DLD1 (cell line): ENCODE data around the gene PSMB7.

Experiments used
- in situ Hi-C: cut with HindIII; loops from 2 replicates; pipeline ENCODE4 v1.10.0; 2017; ENCODE audit warnings: low sequenced_read_pairs

The PSMB7 gene

DNA sequence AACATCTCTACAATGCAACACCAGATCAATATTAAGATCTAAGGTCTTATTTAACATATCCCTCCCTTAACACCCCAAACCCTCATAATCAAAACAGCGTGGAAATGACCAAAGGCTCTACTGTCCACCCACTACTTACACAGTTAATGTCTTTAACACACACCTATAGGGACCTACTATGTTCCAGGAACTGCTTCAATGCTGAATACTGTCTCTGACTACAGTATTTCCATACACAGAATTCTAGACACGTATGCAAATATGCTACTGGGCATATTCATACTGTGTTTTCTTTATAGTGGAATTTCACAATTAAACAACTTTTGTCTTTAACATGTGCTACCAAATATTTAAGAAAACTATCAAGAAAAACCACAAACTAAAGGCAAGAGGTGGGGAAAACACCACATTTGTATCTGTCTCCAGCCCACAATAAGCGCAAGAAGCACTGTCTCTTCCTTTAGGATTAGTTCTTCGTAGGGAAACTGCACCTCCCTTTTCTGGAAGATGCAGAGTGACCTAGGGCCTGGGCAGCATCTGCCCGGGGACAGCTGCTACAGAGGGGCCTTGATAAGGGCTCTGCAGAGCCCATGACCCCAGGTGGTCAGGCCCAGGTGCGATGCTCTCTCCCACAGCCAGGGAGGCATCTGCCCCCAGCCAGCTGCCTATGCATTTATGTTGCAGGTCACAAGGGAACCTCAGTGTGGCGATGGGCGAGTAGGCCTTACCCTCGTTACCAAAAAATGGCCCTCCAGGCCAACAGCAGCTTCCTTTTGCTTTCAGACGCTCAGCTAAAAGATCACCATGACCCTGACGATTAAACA lies 55.2 kb downstream of the PSMB7 start:
- in situ Hi-C loops = no loop called here

DNA sequence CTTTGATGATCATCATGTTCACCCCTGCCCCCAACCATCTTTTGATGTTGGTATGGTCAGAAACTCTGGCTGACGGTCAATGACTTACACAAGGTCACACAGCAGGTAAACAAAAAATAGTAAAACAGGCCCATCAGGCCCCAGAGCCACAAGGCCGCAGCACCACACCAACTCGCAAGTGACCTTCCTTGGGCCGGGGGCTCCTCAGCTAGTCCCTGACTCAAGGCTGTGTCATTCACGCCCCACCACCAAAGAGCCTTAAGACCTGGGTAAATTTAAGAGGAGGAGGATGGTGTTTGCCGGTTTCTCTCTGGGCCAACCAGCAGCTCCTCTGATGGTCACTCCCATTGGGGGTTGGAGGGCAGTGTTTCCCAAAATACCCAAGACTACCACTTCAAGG lies 55.8 kb downstream of the PSMB7 start:
- in situ Hi-C loops = no loop called here

GRCh38 chr9:124358631-124359030 lies 56.6 kb downstream of the PSMB7 start:
- in situ Hi-C loops = no loop called here

GRCh38 chr9:124357721-124358361 lies 57.4 kb downstream of the PSMB7 start:
- in situ Hi-C loops = no loop called here

DNA sequence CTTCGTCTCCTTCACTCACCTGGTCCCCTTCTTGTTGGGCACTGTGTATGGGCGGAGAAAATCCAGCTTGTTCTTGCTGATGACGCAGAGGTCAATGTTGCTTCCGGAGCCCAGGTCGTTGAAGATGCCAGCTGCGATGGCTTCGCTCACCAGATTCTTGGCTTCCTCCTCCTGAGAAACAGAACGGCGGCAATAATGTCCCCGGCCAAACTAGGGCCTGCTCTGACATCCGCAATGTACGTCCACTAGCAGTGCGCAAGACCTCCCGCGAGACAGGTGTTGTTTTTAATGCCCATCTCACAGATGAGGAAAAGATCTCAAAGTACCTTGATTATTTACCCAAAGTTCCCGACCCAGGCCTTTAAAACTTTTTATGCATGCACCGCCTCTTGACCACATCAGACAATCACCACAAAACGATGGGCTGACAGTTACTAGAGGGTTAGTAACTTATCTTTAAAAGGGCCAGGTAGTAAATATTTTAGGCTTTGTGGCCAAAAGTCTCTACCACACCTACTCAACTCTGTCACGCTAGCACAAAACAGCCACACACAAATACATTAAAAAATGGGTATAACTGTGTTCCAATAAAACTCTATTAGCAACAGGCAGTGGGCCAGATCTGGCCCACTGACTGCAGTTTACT lies 58.4 kb downstream of the PSMB7 start:
- in situ Hi-C loops = no loop called here

DNA sequence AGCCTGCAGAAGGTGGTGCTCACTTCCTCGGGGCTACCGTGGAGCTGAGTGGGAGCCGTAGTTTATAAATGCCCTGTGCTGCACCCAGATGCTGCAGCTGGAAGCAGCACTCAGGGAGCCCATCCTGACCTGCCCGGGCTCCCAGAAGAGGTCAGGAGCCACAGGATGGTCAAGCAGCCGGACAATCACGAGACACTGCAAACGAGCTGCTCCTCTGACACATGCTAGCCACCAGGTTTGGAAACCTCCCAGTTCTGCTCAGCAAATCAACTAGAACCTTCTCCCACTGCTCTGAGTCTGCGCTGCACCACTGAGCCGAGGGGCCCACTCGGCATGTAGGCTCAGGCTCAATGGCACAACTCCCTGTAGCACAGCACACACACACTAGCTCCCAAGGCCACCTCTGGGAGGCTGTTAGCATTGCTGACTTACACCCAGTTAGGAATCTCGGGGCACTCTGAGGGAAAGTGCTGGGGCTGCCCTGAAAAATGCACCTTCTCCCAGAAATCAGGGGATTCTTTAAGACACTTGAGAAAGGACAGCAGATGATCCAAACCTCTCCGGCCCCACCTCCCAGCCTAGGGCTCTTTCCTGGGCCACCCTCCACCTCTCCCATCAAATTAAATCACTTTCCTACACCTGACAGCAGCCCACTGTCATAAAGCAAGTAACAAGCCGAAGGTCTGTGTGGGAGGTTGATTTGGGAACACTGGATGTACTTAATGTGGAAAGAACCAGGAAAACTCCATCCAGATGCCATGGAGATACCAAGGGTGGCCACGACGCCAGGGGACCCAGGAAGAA lies 59.1 kb downstream of the PSMB7 start:
- in situ Hi-C loops = no loop called here

- in situ Hi-C loops = no loop called here
These were observed 60.0 kb downstream of the PSMB7 start for GRCh38 chr9:124355039-124355940.

GRCh38 chr9:124354346-124355038 lies 60.8 kb downstream of the PSMB7 start:
- in situ Hi-C loops = no loop called here

- in situ Hi-C loops = no loop called here
These were observed 61.4 kb downstream of the PSMB7 start for GRCh38 chr9:124353811-124354274.

GRCh38 chr9:124353166-124353768 lies 62.0 kb downstream of the PSMB7 start:
- in situ Hi-C loops = no loop called here

DNA sequence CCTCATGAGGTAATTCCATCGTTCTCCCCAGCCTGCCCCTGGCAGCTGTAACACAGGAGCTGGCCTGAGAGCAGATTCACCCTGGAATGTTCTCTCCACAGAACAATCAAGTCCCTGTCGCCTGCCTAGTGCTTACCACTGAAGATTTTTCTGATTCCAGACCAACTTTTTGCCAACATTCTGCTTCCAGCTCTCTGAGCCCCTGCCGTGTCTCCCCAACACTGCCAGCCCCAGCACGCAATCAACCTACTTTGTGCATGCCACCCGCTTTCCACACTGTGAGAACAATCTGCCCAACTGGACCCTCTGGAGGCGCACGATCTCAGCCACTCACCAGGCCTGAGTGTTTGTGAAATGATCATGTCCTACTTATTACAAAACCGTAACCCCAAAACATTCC lies 62.6 kb downstream of the PSMB7 start:
- in situ Hi-C loops = no loop called here

DNA sequence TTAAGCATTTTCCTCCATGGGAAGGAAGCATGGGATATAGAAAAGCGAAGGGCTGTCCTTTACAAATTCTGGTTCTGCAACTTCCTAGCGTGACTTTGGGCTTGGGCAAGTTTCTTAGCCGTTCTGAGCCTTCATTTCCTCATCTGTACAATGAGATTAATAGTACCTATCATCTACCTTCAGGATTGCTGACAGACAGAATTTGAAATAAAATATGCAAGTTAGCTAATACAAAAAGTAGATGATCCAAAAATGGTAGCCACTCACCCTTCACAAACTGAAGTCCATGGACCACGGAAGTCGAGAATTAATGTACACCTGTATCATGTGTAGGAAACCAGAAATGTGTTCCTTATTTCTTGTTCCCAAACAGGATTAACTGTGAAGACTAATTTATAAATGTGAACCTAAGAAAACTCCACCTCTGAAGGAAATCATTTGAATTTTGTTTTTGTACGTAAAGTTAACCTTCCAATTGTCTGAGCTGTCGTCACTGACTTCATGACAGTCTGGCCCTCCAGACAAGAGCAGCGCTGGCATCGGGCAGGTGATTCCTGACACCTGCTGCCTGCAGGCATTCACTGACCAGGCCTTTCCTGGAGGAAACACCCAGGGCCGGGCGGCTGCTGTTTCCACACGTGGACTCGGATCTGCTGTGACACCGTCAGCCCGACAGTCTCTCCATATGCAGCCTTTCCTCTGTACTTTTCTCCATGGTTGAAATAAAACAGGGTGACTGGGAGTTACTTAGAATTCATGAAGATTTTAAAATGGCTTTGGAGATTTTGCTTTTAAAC lies 63.4 kb downstream of the PSMB7 start:
- in situ Hi-C loops = no loop called here

GRCh38 chr9:124350494-124351263 lies 64.6 kb downstream of the PSMB7 start:
- in situ Hi-C loops = no loop called here

- in situ Hi-C loops = no loop called here
These were observed 65.4 kb downstream of the PSMB7 start for GRCh38 chr9:124349675-124350493.

DNA sequence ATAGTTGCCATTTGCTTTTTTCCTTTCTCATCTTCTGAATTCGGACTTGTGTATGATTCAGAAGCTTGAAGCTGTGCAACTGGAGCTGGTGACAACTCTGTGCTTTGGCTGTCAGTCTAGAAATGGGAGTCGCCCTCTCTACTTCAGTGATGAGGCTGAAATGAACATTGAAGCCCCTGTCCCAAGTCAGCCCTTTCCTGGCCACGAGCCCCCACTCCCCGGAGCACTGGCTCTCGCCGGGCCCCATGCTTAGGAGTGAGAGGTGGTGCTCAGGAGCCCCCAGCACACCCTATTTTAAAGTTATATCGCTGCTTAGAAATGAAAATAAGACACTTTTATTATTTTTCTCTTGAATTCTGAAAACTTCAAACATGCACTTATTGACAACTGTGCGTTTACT lies 66.0 kb downstream of the PSMB7 start:
- in situ Hi-C loops = no loop called here

DNA sequence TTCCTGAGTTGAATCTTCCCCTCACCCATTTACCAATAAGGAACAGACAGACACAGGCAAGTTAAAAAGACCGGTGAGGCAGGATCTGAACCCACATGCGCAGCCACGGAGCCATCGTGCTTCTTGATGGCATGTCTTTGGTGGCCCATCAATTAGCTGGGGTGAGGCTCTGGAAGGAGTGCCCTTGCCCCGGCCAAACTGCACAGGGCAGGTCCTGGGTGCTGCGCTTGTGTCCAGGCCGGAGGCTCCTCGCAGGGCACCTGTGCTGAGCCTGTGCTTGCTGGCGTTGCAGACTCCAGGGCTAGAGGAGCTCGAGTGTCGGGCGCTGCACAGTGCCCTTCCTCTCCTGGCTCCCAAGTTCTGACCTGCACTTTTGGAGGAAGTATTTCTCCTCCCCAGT lies 66.4 kb downstream of the PSMB7 start:
- in situ Hi-C loops = no loop called here

DNA sequence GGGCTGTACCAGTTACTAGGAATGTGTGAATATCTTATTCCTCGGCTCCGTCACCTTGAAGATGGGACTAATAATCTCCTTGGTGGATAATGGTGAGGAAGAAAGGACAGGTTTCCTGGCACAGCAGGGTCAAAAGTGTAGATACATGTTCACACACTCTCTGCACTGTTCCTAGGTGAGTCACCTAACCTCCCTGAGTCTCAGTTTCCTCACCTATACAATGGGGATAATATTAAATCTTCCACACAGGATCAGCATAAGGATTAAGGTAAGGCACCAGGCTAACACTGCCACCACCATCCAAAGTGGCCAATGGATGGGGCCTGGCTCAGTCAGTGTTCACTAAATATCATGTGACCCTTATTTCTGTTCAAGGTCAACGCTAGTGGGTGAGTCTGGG lies 66.9 kb downstream of the PSMB7 start:
- in situ Hi-C loops = no loop called here
